ENCODE results near the gene NT5C3A.
A peak's percentile ranks its signal among the peaks of the same experiment; 100 is the strongest.
"Not testable (repeated sequence)": the region's sequence is repeated elsewhere in the genome, so short reads cannot be mapped to it uniquely, and the experiment has no call there.

The NT5C3A gene

GRCh38 chr7:33039903-33040292 lies 22.7 kb downstream of the NT5C3A start:
- DNase-seq = no peak

- peak; percentile 36 for DNase-seq
These were observed 23.2 kb downstream of the NT5C3A start for GRCh38 chr7:33039257-33039902.

GRCh38 chr7:33038639-33039038 lies 23.9 kb downstream of the NT5C3A start:
- no peak for DNase-seq

- DNase-seq = no peak
These were observed 26.8 kb downstream of the NT5C3A start for GRCh38 chr7:33035776-33036175.

GRCh38 chr7:33024189-33024757 lies 38.3 kb downstream of the NT5C3A start:
- no peak for DNase-seq

GRCh38 chr7:33012364-33012763 lies 50.2 kb downstream of the NT5C3A start:
- DNase-seq = no peak

GRCh38 chr7:33009734-33010133 lies 52.8 kb downstream of the NT5C3A start:
- no peak for DNase-seq

GRCh38 chr7:33005690-33006089 lies 56.9 kb downstream of the NT5C3A start:
- DNase-seq = not testable (repeated sequence)

- not testable (repeated sequence) for DNase-seq
These were observed 57.4 kb downstream of the NT5C3A start for GRCh38 chr7:33005193-33005592.

GRCh38 chr7:33004104-33004616 lies 58.4 kb downstream of the NT5C3A start:
- DNase-seq = not testable (repeated sequence)

GRCh38 chr7:33003111-33003510 lies 59.5 kb downstream of the NT5C3A start:
- DNase-seq = not testable (repeated sequence)

- not testable (repeated sequence) for DNase-seq
These were observed 63.2 kb downstream of the NT5C3A start for GRCh38 chr7:32999380-32999779.

- DNase-seq = not testable (repeated sequence)
These were observed 64.0 kb downstream of the NT5C3A start for GRCh38 chr7:32998361-32999171.

GRCh38 chr7:32997956-32998355 lies 64.6 kb downstream of the NT5C3A start:
- DNase-seq = not testable (repeated sequence)

GRCh38 chr7:32992750-32993149 lies 69.8 kb downstream of the NT5C3A start:
- not testable (repeated sequence) for DNase-seq

- DNase-seq = not testable (repeated sequence)
These were observed 70.4 kb downstream of the NT5C3A start for GRCh38 chr7:32991975-32992700.

- not testable (repeated sequence) for DNase-seq
These were observed 71.4 kb downstream of the NT5C3A start for GRCh38 chr7:32991068-32991585.

GRCh38 chr7:32988148-32988547 lies 74.4 kb downstream of the NT5C3A start:
- DNase-seq = not testable (repeated sequence)

- DNase-seq = not testable (repeated sequence)
These were observed 82.7 kb downstream of the NT5C3A start for GRCh38 chr7:32979902-32980301.

- DNase-seq = not testable (repeated sequence)
These were observed 83.3 kb downstream of the NT5C3A start for GRCh38 chr7:32979246-32979645.

- not testable (repeated sequence) for DNase-seq
These were observed 85.4 kb downstream of the NT5C3A start for GRCh38 chr7:32977159-32977558.

GRCh38 chr7:32971967-32972366 lies 90.6 kb downstream of the NT5C3A start:
- DNase-seq = not testable (repeated sequence)

GRCh38 chr7:32967268-32967582 lies 95.4 kb downstream of the NT5C3A start:
- not testable (repeated sequence) for DNase-seq

Measured in CD4-positive, alpha-beta T cell treated with Interleukin-4 for 4 hours (primary cell).